Central memory CD8-positive, alpha-beta T cell (primary cell): Measurements from ENCODE around the gene PTX3.

Source experiments
- ATAC-seq: fragments of 150-1000 bp; cut with Tn5 transposase; replicated peaks from 2 replicates; pipeline ENCODE4 v1.10.0; 2022; ENCODE audit warnings: mild to moderate bottlenecking, moderate FRiP score, moderate number of reproducible peaks; ENCODE audit not compliant: poor library complexity, severe bottlenecking; ENCODE audit errors: extremely low read depth
- DNase-seq, 2 donors: peaks; one replicate each; pipeline ENCODE4 v3.0.0; 2021; ENCODE audit warnings: low spot score in 2 of 2
- H3K27ac Mint-ChIP-seq: one replicate; pipeline ENCODE4 v1.8.0; 2022; ENCODE audit warnings: low read depth, mild to moderate bottlenecking, moderate library complexity, mixed read lengths
- H3K27me3 Mint-ChIP-seq: one replicate; pipeline ENCODE4 v1.8.0; 2022; ENCODE audit warnings: mixed read lengths
- H3K36me3 Mint-ChIP-seq: one replicate; pipeline ENCODE4 v1.8.0; 2022; ENCODE audit warnings: mild to moderate bottlenecking, moderate library complexity, mixed read lengths; ENCODE audit not compliant: insufficient read depth
- H3K4me1 Mint-ChIP-seq: one replicate; pipeline ENCODE4 v1.8.0; 2022; ENCODE audit warnings: mixed read lengths
- H3K4me3 Mint-ChIP-seq: one replicate; pipeline ENCODE4 v1.8.0; 2022; ENCODE audit warnings: mild to moderate bottlenecking, moderate library complexity, mixed read lengths
- H3K9me3 Mint-ChIP-seq: one replicate; pipeline ENCODE4 v1.8.0; 2022; ENCODE audit warnings: mixed read lengths

The PTX3 gene

DNA sequence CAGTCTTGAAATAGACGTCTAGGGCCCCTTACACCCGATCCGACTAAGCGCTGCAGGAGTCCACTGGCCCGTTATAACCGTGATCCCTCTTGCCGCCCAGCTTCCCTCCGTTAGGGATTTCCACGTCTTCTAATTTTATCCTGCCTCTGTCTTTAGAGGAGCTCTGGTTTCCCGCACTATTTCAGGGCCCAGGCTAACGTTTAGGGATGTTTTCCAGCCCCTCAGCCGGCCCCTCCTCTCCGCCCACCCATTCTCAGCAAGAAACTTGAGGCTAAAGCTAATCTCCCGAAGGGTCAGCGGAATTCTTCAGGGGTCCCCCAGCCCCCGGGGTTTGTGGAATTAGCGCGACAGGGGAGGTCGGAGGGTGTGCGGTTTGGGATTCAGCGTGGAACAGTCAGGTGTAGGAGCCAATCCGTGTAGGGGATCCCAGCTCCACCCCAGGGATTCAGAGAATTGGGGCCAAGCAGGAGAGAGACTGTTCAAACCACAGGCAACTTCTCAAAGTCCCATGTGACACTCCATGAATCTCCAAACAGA is 1.6 kb downstream of the PTX3 start:
- Mint-ChIP-seq H3K27ac (no peak overlapping the region), H3K36me3 (no peaks in the 10 kb centered on the region), H3K4me1 (peaks cover 7% of the 10 kb centered on the region), H3K27me3 (peaks cover 61% of the 10 kb centered on the region), H3K4me3 (no peak overlapping the region), H3K9me3 (no peaks in the 10 kb centered on the region)
- DNase-seq: no peak
- ATAC-seq: no peak

DNA sequence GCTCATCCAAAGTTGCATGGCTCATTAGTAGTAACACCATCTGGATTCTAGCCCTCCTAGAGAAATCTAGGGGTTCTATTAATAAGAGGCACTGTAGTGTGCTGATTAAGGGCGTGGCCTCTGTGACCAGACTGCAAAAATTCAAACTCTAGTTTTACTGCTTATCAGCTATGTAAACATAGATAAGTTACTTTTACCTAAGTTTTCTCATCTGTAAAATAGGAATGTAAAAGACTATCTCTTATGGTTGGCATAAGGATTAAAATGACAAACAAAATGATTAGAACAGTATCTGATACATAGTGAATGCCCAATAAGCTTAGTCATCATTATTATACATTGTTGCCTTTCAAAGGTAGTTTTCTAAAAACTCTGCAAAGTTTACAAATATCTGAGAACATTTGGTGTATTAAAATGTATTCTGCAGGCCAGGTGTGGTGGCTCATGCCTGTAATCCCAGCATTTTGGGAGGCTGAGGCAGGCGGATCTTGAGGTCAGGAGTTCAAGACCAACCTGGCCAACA is 4.5 kb downstream of the PTX3 start:
- Mint-ChIP-seq H3K36me3 (no peaks in the 10 kb centered on the region), H3K9me3 (no peaks in the 10 kb centered on the region), H3K27me3 (peaks cover 34% of the 10 kb centered on the region), H3K4me1 (peaks cover 7% of the 10 kb centered on the region), H3K4me3 (no peak overlapping the region), H3K27ac (no peak overlapping the region)
- DNase-seq (no peak), ATAC-seq (no peak)

DNA sequence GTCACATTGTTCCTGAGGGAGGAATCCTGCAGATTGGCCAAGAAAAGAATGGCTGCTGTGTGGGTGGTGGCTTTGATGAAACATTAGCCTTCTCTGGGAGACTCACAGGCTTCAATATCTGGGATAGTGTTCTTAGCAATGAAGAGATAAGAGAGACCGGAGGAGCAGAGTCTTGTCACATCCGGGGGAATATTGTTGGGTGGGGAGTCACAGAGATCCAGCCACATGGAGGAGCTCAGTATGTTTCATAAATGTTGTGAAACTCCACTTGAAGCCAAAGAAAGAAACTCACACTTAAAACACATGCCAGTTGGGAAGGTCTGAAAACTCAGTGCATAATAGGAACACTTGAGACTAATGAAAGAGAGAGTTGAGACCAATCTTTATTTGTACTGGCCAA is 6.1 kb downstream of the PTX3 start:
- Mint-ChIP-seq H3K27ac (no peak overlapping the region), H3K36me3 (no peaks in the 10 kb centered on the region), H3K4me1 (no peaks in the 10 kb centered on the region), H3K4me3 (no peak overlapping the region), H3K27me3 (peaks cover 20% of the 10 kb centered on the region), H3K9me3 (no peaks in the 10 kb centered on the region)
- ATAC-seq (no peak), DNase-seq (no peak)

DNA sequence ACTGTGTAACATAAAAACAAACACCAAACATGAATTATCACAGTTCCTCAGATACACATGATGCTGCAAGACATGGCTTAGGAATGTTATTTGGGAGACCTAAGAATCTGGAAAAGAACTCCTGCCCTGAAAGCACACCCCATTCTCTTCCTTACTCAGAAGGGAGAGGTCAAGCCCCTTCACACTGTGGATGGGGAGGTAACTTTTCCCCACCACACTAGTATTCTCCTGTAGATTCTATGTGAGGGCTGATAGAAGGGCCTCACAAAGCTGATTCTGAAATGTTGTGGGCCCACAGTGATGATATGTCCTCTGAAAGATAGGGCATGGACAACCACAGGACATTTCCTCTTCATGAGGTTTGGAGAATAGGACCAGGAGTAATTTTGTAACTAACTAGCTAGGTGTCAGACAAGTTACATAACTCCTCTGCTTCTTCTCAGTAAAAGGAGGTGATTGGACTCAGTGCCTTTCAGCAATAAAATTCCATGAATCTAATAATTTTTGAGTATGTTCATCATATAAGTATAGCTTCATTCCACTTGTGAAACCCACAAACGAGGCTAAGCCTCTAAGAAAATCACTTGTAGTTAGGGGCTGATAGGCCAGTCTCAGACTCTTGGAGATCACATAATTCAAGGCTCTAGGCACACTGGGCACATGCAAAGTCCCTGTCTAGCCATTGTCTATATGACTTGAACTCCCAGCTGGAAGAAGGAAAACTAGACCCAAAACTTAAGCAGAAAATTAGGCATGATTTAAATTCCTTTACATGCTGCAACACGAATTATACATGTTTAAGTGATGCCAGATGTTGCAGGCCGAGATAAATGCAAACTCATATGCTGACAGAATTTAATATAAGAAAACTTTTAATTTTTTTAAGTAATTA is 7.5 kb downstream of the PTX3 start:
- H3K9me3 Mint-ChIP-seq: no peaks in the 10 kb centered on the region
- peaks cover 7% of the 10 kb centered on the region for H3K27me3 Mint-ChIP-seq
- H3K27ac Mint-ChIP-seq: no peak overlapping the region
- no peaks in the 10 kb centered on the region for H3K4me1 Mint-ChIP-seq
- no peak overlapping the region for H3K4me3 Mint-ChIP-seq
- no peak for ATAC-seq
- H3K36me3 Mint-ChIP-seq: no peaks in the 10 kb centered on the region
- no peak for DNase-seq

DNA sequence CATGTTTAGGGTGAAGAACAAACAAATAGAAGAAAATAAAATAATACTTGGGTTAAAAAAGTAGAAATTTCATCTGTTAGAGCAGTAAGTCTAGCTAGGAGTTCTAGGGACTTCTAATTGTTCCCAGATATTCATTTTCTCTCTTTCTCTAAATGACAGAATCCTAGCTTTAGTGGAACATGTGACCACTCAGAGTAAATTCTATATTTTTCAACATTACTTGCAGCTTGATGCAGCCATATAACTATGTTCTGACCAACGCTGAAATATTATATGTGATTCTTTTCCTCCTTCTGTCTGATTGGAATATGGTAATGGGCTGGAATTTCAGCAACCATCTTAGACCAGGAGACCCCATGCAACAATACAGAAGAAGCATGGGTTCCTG is 8.1 kb downstream of the PTX3 start:
- Mint-ChIP-seq H3K27me3 (peaks cover under 1% of the 10 kb centered on the region), H3K9me3 (no peaks in the 10 kb centered on the region), H3K36me3 (no peaks in the 10 kb centered on the region), H3K4me3 (no peak overlapping the region), H3K27ac (no peak overlapping the region), H3K4me1 (no peaks in the 10 kb centered on the region)
- ATAC-seq (no peak), DNase-seq (no peak)

DNA sequence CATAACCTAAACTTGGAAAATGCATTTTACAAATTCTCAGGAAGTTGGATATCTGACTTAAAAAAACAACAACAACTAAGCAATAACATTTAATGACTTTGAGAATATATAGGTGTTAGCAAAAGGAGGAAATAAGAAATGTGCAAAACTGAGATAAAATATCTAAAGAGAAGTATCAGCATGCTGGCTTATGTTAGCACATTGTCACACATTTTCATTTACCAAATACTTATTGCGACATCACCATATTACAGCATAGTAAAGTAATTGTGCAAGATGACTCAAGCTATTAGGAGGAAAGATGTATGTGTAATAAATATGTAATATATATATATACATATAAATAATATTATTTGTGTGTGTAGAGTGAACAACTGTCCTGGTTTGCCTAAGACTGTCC is 9.2 kb downstream of the PTX3 start:
- Mint-ChIP-seq H3K9me3 (no peaks in the 10 kb centered on the region), H3K27ac (no peak overlapping the region), H3K4me1 (no peaks in the 10 kb centered on the region), H3K36me3 (no peaks in the 10 kb centered on the region), H3K27me3 (no peaks in the 10 kb centered on the region), H3K4me3 (no peak overlapping the region)
- DNase-seq (no peak), ATAC-seq (no peak)

DNA sequence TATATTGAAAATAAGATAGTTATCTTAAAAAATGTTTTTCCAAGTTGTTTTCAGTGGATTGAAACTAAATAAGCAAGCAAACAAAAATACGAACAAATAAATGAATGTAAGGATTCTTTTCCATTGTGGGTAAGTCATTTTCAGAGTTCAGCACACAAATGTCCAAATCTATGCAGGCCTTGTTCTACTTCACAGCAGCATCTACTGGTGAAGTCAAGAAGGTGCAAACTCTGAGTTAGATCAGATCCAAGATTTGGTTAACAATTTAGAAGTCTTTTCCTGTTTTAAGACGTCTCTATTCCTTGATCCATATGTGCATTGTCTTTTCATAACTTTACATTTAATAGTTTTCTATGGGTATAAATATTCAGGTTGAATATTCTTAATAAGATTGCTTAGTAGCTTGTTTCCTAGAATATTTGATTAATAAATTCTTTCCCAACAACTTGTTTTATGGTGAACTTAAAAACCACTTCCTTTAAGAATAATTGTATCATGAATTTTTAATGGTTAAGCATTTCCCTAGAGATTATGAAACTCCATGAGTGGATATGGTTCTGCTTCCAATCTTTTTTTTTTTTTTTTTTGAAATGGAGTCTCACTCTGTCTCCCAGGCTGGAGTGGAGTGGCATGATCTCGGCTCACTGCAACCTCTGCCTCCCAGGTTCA is 10.5 kb downstream of the PTX3 start:
- ATAC-seq: no peak
- no peaks in the 10 kb centered on the region for H3K36me3 Mint-ChIP-seq
- DNase-seq: no peak
- no peak overlapping the region for H3K4me3 Mint-ChIP-seq
- no peaks in the 10 kb centered on the region for H3K9me3 Mint-ChIP-seq
- no peak overlapping the region for H3K27ac Mint-ChIP-seq
- no peaks in the 10 kb centered on the region for H3K4me1 Mint-ChIP-seq
- no peaks in the 10 kb centered on the region for H3K27me3 Mint-ChIP-seq

DNA sequence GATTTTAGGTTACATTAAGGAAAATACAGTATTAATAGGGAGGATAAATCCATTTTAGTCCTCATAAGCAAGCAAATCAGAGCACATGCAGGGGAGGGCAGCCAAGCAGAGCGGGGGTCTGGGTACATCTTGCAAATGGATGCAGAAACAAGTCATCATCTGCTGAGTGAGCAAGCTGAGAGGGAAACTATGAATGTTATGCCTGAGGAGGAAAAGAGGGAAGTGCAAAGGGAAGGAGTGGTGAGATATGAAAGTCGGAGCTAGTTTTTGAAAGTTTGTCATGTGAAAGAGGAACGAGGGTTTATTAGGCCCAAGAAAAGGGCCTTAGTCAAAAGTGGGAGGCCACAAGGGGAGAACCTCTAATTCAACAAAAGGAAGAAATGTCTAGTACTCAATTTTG is 15.4 kb downstream of the PTX3 start:
- Mint-ChIP-seq H3K9me3 (no peaks in the 10 kb centered on the region), H3K4me1 (no peaks in the 10 kb centered on the region), H3K27me3 (no peaks in the 10 kb centered on the region), H3K27ac (no peak overlapping the region), H3K4me3 (no peak overlapping the region), H3K36me3 (no peaks in the 10 kb centered on the region)
- no peak for DNase-seq
- no peak for ATAC-seq

DNA sequence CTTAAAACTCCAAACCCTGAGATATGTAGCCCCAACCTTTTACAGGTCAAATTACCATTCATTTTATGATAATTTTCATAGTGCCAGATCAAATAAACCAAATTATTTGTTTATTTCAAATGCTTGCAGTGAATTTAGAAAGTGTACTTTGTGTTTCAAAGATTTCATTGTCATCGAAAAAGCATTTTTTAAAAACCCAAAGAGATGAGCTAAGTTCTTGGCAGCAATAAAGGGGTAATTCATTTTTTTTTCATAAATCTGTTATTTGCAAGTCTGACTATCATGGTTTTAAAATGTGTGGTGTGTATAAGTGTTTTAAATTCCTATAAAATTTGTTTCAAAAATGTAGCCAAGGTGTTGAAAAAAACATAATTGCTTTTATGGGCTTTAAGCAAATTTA is 17.2 kb downstream of the PTX3 start:
- peaks cover 17% of the 10 kb centered on the region for H3K27me3 Mint-ChIP-seq
- H3K4me1 Mint-ChIP-seq: no peaks in the 10 kb centered on the region
- no peak overlapping the region for H3K27ac Mint-ChIP-seq
- no peak overlapping the region for H3K4me3 Mint-ChIP-seq
- no peaks in the 10 kb centered on the region for H3K36me3 Mint-ChIP-seq
- H3K9me3 Mint-ChIP-seq: peaks cover 6% of the 10 kb centered on the region
- DNase-seq (no peak), ATAC-seq (no peak)

DNA sequence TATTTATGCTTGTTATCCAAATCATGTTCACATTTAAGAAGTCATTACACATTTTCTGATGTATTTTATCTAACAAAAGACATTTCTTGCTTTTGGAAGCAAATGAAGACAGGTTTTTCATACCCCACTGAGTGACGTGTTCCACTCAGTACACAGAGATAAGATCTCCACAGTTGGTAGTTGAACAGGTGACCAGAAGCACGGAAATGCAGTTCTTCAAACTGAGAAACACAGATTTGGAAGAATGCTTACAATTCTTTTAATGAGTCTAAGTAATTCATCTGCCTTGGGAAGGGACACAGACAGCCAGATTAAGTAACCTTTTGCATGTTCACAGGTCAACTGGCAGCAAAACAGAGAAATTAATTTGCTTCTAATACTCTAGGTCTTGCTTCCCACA is 23.1 kb downstream of the PTX3 start:
- Mint-ChIP-seq H3K36me3 (no peaks in the 10 kb centered on the region), H3K9me3 (peaks cover 6% of the 10 kb centered on the region), H3K27me3 (peaks cover 42% of the 10 kb centered on the region), H3K4me3 (no peak overlapping the region), H3K27ac (no peak overlapping the region), H3K4me1 (no peaks in the 10 kb centered on the region)
- ATAC-seq: no peak
- no peak for DNase-seq

DNA sequence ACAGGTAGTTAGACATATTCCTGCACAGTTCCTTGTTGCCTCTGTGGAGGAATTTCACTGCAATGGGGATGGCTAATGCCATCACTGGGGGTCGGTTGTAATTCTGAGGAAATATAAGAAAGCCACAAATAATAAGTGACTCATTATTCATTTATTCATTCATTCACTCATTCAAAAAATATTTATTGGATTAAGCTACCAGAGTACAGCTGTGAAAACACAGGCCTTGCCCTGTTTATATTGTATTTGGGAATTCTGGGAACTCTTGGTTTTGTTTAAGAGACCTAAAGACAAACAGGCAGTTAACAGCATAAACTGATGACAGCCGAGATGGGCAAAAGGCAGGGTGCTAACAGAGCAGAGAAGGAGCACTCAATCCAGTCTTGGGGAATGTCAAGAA is 23.6 kb downstream of the PTX3 start:
- ATAC-seq (no peak), DNase-seq (no peak)
- Mint-ChIP-seq H3K27ac (no peak overlapping the region), H3K36me3 (no peaks in the 10 kb centered on the region), H3K4me3 (no peak overlapping the region), H3K4me1 (no peaks in the 10 kb centered on the region), H3K9me3 (peaks cover 6% of the 10 kb centered on the region), H3K27me3 (peaks cover 42% of the 10 kb centered on the region)

DNA sequence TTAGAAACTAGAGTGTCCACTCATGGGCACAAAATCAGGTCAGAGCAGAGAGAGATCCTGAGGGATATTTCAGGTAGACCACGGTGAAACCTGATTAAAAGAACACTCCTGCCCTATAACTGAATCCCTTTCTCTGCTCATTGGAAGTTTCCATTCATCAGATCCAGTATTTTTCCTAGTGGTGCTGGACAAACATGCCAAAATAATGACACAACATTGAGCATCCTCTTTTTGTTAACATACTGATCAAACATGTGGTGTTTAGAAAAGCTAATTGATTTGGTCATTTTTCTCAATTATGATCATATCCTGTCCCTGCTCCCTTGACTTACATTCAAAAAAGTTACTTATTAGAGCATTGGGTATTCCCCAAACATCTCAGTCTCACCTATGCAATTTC is 27.2 kb downstream of the PTX3 start:
- Mint-ChIP-seq H3K27ac (no peak overlapping the region), H3K27me3 (peaks cover 26% of the 10 kb centered on the region), H3K4me3 (no peak overlapping the region), H3K9me3 (no peaks in the 10 kb centered on the region), H3K4me1 (no peaks in the 10 kb centered on the region), H3K36me3 (peaks cover 2% of the 10 kb centered on the region)
- ATAC-seq (no peak), DNase-seq (no peak)

DNA sequence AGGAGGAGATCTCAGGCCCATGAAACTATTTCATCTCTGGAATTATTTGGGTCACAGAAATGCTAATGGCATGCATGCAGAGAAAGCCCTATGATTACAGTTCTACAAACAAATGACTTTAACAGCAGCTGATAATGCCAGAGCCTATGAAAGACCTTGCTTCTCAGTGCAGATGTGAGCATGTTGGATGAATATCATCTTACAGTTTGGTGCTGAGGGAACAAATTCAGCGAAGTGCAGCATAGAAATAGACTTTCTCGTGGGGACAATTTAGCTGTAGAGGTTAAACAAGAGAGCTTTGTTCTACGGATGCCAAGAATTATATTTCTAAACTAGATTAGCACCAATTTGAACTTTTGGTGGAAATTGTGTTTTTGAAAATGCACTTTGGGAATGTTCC is 27.7 kb downstream of the PTX3 start:
- DNase-seq (no peak), ATAC-seq (no peak)
- Mint-ChIP-seq H3K27ac (no peak overlapping the region), H3K36me3 (peaks cover 2% of the 10 kb centered on the region), H3K27me3 (peaks cover 27% of the 10 kb centered on the region), H3K9me3 (no peaks in the 10 kb centered on the region), H3K4me1 (no peaks in the 10 kb centered on the region), H3K4me3 (no peak overlapping the region)
